Ishikawa (cell line): ENCODE results near the gene PLA2G6.

ENCODE experiments used
- CEBPB ChIP-seq: IDR thresholded peaks from 2 replicates; pipeline ENCODE4 v1.6.1; 2012
- CREB1 ChIP-seq: IDR thresholded peaks from 2 replicates; pipeline ENCODE4 v1.6.1; 2012; ENCODE audit warnings: low read depth
- EGR1 ChIP-seq: IDR thresholded peaks from 2 replicates; pipeline ENCODE4 v1.6.1; 2012
- EP300 ChIP-seq: IDR thresholded peaks from 2 replicates; pipeline ENCODE4 v1.6.1; 2012; ENCODE audit warnings: borderline replicate concordance
- FOXM1 ChIP-seq: IDR thresholded peaks from 2 replicates; pipeline ENCODE4 v1.6.1; 2012; ENCODE audit warnings: low read depth, borderline replicate concordance
- MAX ChIP-seq: IDR thresholded peaks from 2 replicates; pipeline ENCODE4 v1.6.1; 2012
- NFIC ChIP-seq: IDR thresholded peaks from 2 replicates; pipeline ENCODE4 v1.6.1; 2012
- RAD21 ChIP-seq: IDR thresholded peaks from 2 replicates; pipeline ENCODE4 v1.6.1; 2012; ENCODE audit warnings: low read depth
- TAF1 ChIP-seq: IDR thresholded peaks from 2 replicates; pipeline ENCODE4 v1.6.1; 2012; ENCODE audit warnings: low read depth, mild to moderate bottlenecking
- TCF12 ChIP-seq: IDR thresholded peaks from 2 replicates; pipeline ENCODE4 v1.6.1; 2012; ENCODE audit warnings: low read depth
- TEAD4 ChIP-seq: IDR thresholded peaks from 2 replicates; pipeline ENCODE4 v1.6.1; 2012
- USF1 ChIP-seq: IDR thresholded peaks from 2 replicates; pipeline ENCODE4 v1.6.1; 2012
- YY1 ChIP-seq: IDR thresholded peaks from 2 replicates; pipeline ENCODE4 v1.6.1; 2012; ENCODE audit warnings: low read depth
- ZBTB7A ChIP-seq: IDR thresholded peaks from 2 replicates; pipeline ENCODE4 v1.6.1; 2012; ENCODE audit warnings: low read depth
- TF ChIP-seq, protein P1 (sequence below): IDR thresholded peaks from 2 replicates; pipeline ENCODE4 v1.6.1; 2012; ENCODE audit warnings: low read depth, mild to moderate bottlenecking

Gene PLA2G6

GRCh38 chr22:38098410-38099249 lies 83.0 kb downstream of the PLA2G6 start:
- TF ChIP-seq CREB1 (no peak), TAF1 (no peak)
- TF ChIP-seq, protein P1, sequence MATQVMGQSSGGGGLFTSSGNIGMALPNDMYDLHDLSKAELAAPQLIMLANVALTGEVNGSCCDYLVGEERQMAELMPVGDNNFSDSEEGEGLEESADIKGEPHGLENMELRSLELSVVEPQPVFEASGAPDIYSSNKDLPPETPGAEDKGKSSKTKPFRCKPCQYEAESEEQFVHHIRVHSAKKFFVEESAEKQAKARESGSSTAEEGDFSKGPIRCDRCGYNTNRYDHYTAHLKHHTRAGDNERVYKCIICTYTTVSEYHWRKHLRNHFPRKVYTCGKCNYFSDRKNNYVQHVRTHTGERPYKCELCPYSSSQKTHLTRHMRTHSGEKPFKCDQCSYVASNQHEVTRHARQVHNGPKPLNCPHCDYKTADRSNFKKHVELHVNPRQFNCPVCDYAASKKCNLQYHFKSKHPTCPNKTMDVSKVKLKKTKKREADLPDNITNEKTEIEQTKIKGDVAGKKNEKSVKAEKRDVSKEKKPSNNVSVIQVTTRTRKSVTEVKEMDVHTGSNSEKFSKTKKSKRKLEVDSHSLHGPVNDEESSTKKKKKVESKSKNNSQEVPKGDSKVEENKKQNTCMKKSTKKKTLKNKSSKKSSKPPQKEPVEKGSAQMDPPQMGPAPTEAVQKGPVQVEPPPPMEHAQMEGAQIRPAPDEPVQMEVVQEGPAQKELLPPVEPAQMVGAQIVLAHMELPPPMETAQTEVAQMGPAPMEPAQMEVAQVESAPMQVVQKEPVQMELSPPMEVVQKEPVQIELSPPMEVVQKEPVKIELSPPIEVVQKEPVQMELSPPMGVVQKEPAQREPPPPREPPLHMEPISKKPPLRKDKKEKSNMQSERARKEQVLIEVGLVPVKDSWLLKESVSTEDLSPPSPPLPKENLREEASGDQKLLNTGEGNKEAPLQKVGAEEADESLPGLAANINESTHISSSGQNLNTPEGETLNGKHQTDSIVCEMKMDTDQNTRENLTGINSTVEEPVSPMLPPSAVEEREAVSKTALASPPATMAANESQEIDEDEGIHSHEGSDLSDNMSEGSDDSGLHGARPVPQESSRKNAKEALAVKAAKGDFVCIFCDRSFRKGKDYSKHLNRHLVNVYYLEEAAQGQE = peak; percentile 37; the same call in 1 of the 2 replicates

DNA sequence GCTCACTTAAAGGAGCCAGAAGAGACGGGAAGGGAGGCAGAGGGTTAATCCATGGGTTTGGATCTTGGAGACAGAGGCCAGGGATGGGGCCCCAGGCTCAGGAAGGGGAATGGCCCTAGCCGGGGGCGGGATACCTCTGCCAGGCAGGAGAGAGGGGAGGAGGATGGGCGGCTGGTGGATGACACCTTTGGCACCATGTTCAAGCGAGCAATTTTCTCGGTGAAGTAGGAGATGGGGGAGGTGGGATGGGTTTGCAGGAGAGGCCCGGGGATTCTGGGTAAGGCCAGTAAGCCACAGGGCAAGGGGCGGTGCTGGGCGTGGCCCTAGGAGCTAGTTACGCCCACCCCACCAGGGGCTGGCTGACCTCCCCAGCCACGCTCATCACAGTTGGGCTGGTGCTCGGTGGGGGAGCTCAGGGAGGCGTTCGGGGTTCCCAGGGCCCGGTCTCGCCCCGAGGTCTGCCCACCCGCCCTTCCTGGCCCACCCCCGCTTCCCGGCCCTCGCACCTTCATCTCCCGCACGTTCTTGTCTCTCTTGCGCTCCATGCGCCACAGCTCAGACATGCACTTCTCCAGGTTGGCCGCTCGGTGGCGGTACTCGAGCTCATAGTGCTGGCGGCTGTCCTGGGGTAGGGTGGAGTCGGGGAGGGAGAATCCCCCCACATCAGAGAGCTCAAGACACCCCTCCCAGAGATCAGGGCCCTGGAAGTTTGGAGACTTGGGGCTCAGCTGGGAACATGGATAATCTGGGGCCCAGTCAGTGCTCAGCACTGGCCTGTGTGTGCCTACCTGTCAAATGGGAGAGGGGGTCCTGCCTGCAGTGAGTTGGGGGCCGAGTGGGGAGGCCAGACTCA lies 83.8 kb downstream of the PLA2G6 start:
- TF ChIP-seq CREB1 (no peak), ZBTB7A (no peak), USF1 (no peak), NFIC (no peak), FOXM1 (no peak), TCF12 (no peak), CEBPB (no peak), EGR1 (no peak), TAF1 (no peak), RAD21 (no peak), TEAD4 (no peak), EP300 (no peak), YY1 (no peak)
- TF ChIP-seq, protein P1 = no peak

DNA sequence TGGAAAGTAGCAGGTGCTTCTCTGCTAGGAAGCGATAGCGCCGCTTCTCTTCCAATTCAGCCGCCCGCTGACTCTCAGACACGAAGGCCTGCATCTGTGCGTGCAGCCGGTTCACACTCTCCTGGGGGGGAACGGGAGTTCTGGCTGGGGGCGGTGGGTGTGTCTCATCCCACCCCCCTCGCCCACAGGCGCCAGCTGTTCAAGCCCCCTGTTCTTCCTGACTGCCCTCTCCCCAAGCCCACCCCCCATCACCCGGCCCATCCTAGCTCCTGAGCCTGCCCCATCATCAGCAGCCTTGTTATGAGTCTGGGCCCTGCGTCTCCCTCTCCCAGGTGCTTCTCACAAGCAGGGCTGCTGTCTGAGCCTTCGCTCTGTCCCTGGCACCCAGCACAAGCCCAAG lies 84.6 kb downstream of the PLA2G6 start:
- TF ChIP-seq CEBPB (no peak), RAD21 (no peak), FOXM1 (no peak), TAF1 (no peak), YY1 (no peak), TEAD4 (no peak), USF1 (no peak), EGR1 (no peak), EP300 (no peak), ZBTB7A (no peak), NFIC (no peak), TCF12 (no peak), MAX (no peak)

- TF ChIP-seq MAX (no peak), YY1 (no peak), EP300 (no peak), CREB1 (no peak), FOXM1 (no peak), EGR1 (no peak), TEAD4 (no peak), USF1 (no peak), ZBTB7A (no peak), TAF1 (no peak), CEBPB (no peak), TCF12 (no peak), NFIC (no peak), RAD21 (no peak)
- TF ChIP-seq, protein P1 = no peak
Observed at GRCh38 chr22:38089474-38089851, 92.2 kb downstream of the PLA2G6 start.
